ENCODE measurements around the gene BDKRB2. TPM values are rescaled to one million over a fixed set of nuclear protein-coding genes. Genes with fewer than 3 reads are reported as not detected.

The BDKRB2 gene
- total RNA-seq, 6 experiments from 2014 or later: 5.8 to 11.2 (median 9.1) TPM

GRCh38 chr14:96229315-96229714 is 24.7 kb downstream of the BDKRB2 start:
- H3K4me1 Mint-ChIP-seq (ENCODE audit: low read depth): peaks cover 20% of the 10 kb centered on the region
- no peak for DNase-seq
- H3K36me3 Mint-ChIP-seq (ENCODE audit: low read depth): peaks cover 5% of the 10 kb centered on the region; the same call in 1 of the 2 replicates
- no peak overlapping the region for H3K4me3 Mint-ChIP-seq
- H3K27ac Mint-ChIP-seq: no peak overlapping the region
- H3K9me3 Mint-ChIP-seq: no peaks in the 10 kb centered on the region
- peaks cover 1% of the 10 kb centered on the region; the same call in 1 of the 2 replicates for H3K27me3 Mint-ChIP-seq (ENCODE audit: insufficient read depth)
- TF ChIP-seq CTCF (IDR thresholded peaks at IDR 0.05): no peak

- Mint-ChIP-seq H3K36me3 (ENCODE audit: low read depth) (peaks cover 5% of the 10 kb centered on the region; the same call in 1 of the 2 replicates), H3K27ac (no peak overlapping the region), H3K4me1 (ENCODE audit: low read depth) (peaks cover 8% of the 10 kb centered on the region), H3K27me3 (ENCODE audit: insufficient read depth) (no peaks in the 10 kb centered on the region; the same call in 1 of the 2 replicates), H3K4me3 (no peak overlapping the region), H3K9me3 (no peaks in the 10 kb centered on the region)
- DNase-seq: no peak
- TF ChIP-seq CTCF (IDR thresholded peaks at IDR 0.05): no peak
Measured at GRCh38 chr14:96231056-96231455, 26.4 kb downstream of the BDKRB2 start.

- H3K27me3 Mint-ChIP-seq (ENCODE audit: insufficient read depth): no peaks in the 10 kb centered on the region; the same call in 1 of the 2 replicates
- peaks cover 5% of the 10 kb centered on the region; the same call in 1 of the 2 replicates for H3K4me1 Mint-ChIP-seq (ENCODE audit: low read depth)
- no peak for TF ChIP-seq CTCF (IDR thresholded peaks at IDR 0.05)
- H3K36me3 Mint-ChIP-seq (ENCODE audit: low read depth): peaks cover 5% of the 10 kb centered on the region; the same call in 1 of the 2 replicates
- no peak overlapping the region for H3K27ac Mint-ChIP-seq
- no peak for DNase-seq
- no peak overlapping the region for H3K4me3 Mint-ChIP-seq
- H3K9me3 Mint-ChIP-seq: no peaks in the 10 kb centered on the region
Measured at GRCh38 chr14:96231526-96232130, 27.0 kb downstream of the BDKRB2 start.

- H3K27ac Mint-ChIP-seq: no peak overlapping the region
- H3K27me3 Mint-ChIP-seq (ENCODE audit: insufficient read depth): no peaks in the 10 kb centered on the region; the same call in 1 of the 2 replicates
- no peaks in the 10 kb centered on the region for H3K9me3 Mint-ChIP-seq
- no peak for TF ChIP-seq CTCF (IDR thresholded peaks at IDR 0.05)
- no peak for DNase-seq
- peaks cover 5% of the 10 kb centered on the region; the same call in 1 of the 2 replicates for H3K4me1 Mint-ChIP-seq (ENCODE audit: low read depth)
- no peak overlapping the region for H3K4me3 Mint-ChIP-seq
- peaks cover 2% of the 10 kb centered on the region; the same call in 1 of the 2 replicates for H3K36me3 Mint-ChIP-seq (ENCODE audit: low read depth)
Measured at GRCh38 chr14:96232506-96232905, 27.9 kb downstream of the BDKRB2 start.

- DNase-seq: no peak
- no peaks in the 10 kb centered on the region for H3K36me3 Mint-ChIP-seq (ENCODE audit: low read depth)
- no peaks in the 10 kb centered on the region for H3K9me3 Mint-ChIP-seq
- H3K27me3 Mint-ChIP-seq (ENCODE audit: insufficient read depth): no peaks in the 10 kb centered on the region; the same call in 1 of the 2 replicates
- H3K4me1 Mint-ChIP-seq (ENCODE audit: low read depth): peaks cover 5% of the 10 kb centered on the region; the same call in 1 of the 2 replicates
- TF ChIP-seq CTCF (IDR thresholded peaks at IDR 0.05): no peak
- no peak overlapping the region for H3K4me3 Mint-ChIP-seq
- H3K27ac Mint-ChIP-seq: no peak overlapping the region
Measured at GRCh38 chr14:96233661-96234060, 29.0 kb downstream of the BDKRB2 start.
